K562 (cell line): ENCODE data around the gene MARK3. TPM values are rescaled to one million over a fixed set of nuclear protein-coding genes. Genes with fewer than 3 reads are reported as not detected.

ENCODE experiments used
- ATAC-seq: fragments of 200-7000 bp; cut with Tn5 transposase; 3 replicates; pipeline ENCODE4 v1.9.1; 2020; ENCODE audit warnings: moderate library complexity
- BruUV-seq: library from RNA; stranded (reverse); fragments of 400-500 nt; replicated peaks from 2 replicates; lab custom pipeline; 2021; lab: Mats Ljungman, UMichigan
- CTCF ChIA-PET: fragments of 300-600 bp; formaldehyde crosslinking; extraction: SDS; loops from one replicate; lab custom pipeline; 2021; ENCODE audit warnings: low intra/inter-chr PET ratio; lab: Yijun Ruan, JAX
- POLR2A ChIA-PET: fragments of 300-600, 350-650 bp; sonication (Branson Sonifier 250); formaldehyde crosslinking; extraction: SDS; loops from one replicate; lab custom pipeline; 2021; ENCODE audit warnings: antibody characterized with exemption, inconsistent platforms; lab: Yijun Ruan, JAX
- DNase-seq, 4 experiments: peaks; one replicate each; pipeline versions ENCODE4 v3.0.0 to v3.0.0-alpha.2; 2011 to 2018; ENCODE audit warnings: low spot score in 3 of 4, mixed read lengths in 3 of 4; ENCODE audit errors: extremely low read depth in 1 of 4
- FAIRE-seq: peaks from 2 replicates; lab custom pipeline; 2011; peaks lifted over from hg19 to GRCh38; lab: Jason Lieb, UNC
- H2AFZ ChIP-seq: 2 replicates; pipeline ENCODE4 v1.6.0; 2011; ENCODE audit warnings: low read depth, low read length, control low read depth, inconsistent platforms
- H3K27ac ChIP-seq: fragments of 200-600 bp; 3 replicates; pipeline ENCODE4 v1.8.0; 2011; ENCODE audit warnings: low read depth, mild to moderate bottlenecking, control low read depth, inconsistent platforms, low read length, moderate library complexity, mixed read lengths; ENCODE audit errors: extremely low read depth
- H3K27me3 ChIP-seq, 2 experiments: fragments of 300-600 bp in 1 of 2; 2 replicates in 1 of 2; 3 replicates in 1 of 2; pipeline versions ENCODE4 v1.6.0 to v1.8.0; 2011; ENCODE audit warnings: inconsistent platforms in 2 of 2, low read length in 2 of 2, mild to moderate bottlenecking in 1 of 2, mixed read lengths in 1 of 2, moderate library complexity in 1 of 2; ENCODE audit not compliant: control insufficient read depth in 2 of 2, insufficient read depth in 2 of 2
- H3K36me3 ChIP-seq: fragments of 300-600 bp; 3 replicates; pipeline ENCODE4 v1.8.0; 2011; ENCODE audit warnings: mild to moderate bottlenecking, low read length, inconsistent platforms; ENCODE audit not compliant: control insufficient read depth, insufficient read depth
- H3K4me1 ChIP-seq, 2 experiments: fragments of 200-600 bp in 1 of 2; replicated peaks in 1 of 2; 2 replicates in 1 of 2; 3 replicates in 1 of 2; pipeline versions ENCODE4 v1.5.1 to v1.8.0; 2011; ENCODE audit warnings: inconsistent platforms in 2 of 2, low read length in 2 of 2, mild to moderate bottlenecking in 1 of 2, mixed read lengths in 1 of 2, moderate library complexity in 1 of 2; ENCODE audit not compliant: control insufficient read depth in 2 of 2, insufficient read depth in 2 of 2
- H3K4me2 ChIP-seq: 2 replicates; pipeline ENCODE4 v1.6.1; 2011; ENCODE audit warnings: low read length, control low read depth, inconsistent platforms, mixed read lengths; ENCODE audit not compliant: insufficient read depth
- H3K4me3 ChIP-seq: fragments of 200-600 bp; sonication (generic), shearing (Covaris generic); 2 replicates; pipeline ENCODE4 v1.5.1; 2016; ENCODE audit warnings: control low read depth, inconsistent platforms
- H3K79me2 ChIP-seq: fragments of 200-600 bp; 3 replicates; pipeline ENCODE4 v1.8.0; 2011; ENCODE audit warnings: low read length, inconsistent platforms; ENCODE audit not compliant: control insufficient read depth, insufficient read depth
- H3K9ac ChIP-seq, 2 experiments: 2 replicates each; pipeline versions ENCODE4 v1.6.0 to v1.6.1; 2011; ENCODE audit warnings: low read depth in 2 of 2, low read length in 2 of 2, control low read depth in 1 of 2, inconsistent platforms in 1 of 2, mild to moderate bottlenecking in 1 of 2, mixed read lengths in 1 of 2; ENCODE audit not compliant: insufficient read depth in 1 of 2
- H3K9me1 ChIP-seq: one replicate; pipeline ENCODE4 v1.6.0; 2011; ENCODE audit warnings: inconsistent platforms, mild to moderate bottlenecking, low read length, moderate library complexity; ENCODE audit not compliant: control insufficient read depth, insufficient read depth
- H3K9me3 ChIP-seq: replicated peaks from 2 replicates; pipeline ENCODE4 v1.5.1; 2011; ENCODE audit warnings: low read depth, low read length, inconsistent platforms; ENCODE audit not compliant: control insufficient read depth, insufficient read depth
- H4K20me1 ChIP-seq: replicated peaks from 2 replicates; pipeline ENCODE4 v1.6.1; 2011; ENCODE audit warnings: low read length, inconsistent platforms, mixed read lengths; ENCODE audit not compliant: control insufficient read depth, insufficient read depth
- MYNN ChIP-seq, 2 experiments: sonication (generic); formaldehyde crosslinking in 1 of 2; IDR thresholded peaks; 2 replicates each; pipeline versions ENCODE4 v1.5.0 to v1.6.1; 2016 to 2020; ENCODE audit warnings: antibody characterized with exemption in 1 of 2, missing genetic modification reagents in 1 of 2
- TOE1 ChIP-seq, 2 experiments: fragments of 450-650 bp in 1 of 2; sonication (generic) in 1 of 2; formaldehyde crosslinking in 1 of 2; IDR thresholded peaks; 2 replicates each; pipeline versions ENCODE4 v1.7.1 to v1.8.0; 2016 to 2022; ENCODE audit warnings: borderline replicate concordance in 2 of 2, mild to moderate bottlenecking in 2 of 2, antibody characterized with exemption in 1 of 2, inconsistent platforms in 1 of 2, low read depth in 1 of 2, missing genetic modification reagents in 1 of 2, moderate library complexity in 1 of 2
- ZNF121 ChIP-seq: sonication (generic); formaldehyde crosslinking; conservative IDR thresholded peaks from 2 replicates; pipeline ENCODE4 v1.8.0; 2022; ENCODE audit warnings: missing genetic modification reagents
- ZNF644 ChIP-seq: fragments of 200-800 bp; sonication (Bioruptor generic); IDR thresholded peaks from 2 replicates; pipeline ENCODE4 v1.6.1; 2016; ENCODE audit warnings: low read depth, missing genetic modification characterization, missing compliant biosample characterization
- WGBS: fragments of 100-300 bp; shearing (Covaris generic); methylation state at CpG from one replicate; pipeline ENCODE4 v1.1.6; 2016; ENCODE audit warnings: low coverage, mixed read lengths; ENCODE audit not compliant: insufficient coverage; ENCODE audit errors: missing lambda C conversion rate; 5-methylcytosine and 5-hydroxymethylcytosine counted together
- in situ Hi-C: fragments of 300-500 bp; cut with MboI; formaldehyde crosslinking; loops from 4 replicates; pipeline ENCODE4 v1.15.0; 2018; ENCODE audit warnings: inconsistent platforms, mixed read lengths
- intact Hi-C: fragments of 100-400 bp; cut with micrococcal nuclease; formaldehyde crosslinking; loops from 2 replicates; pipeline ENCODE4 v1.14.2; 2022
- polyA plus RNA-seq, 8 experiments: library from polyadenylated mRNA; depleted of rRNA in 4 of 8; stranded (reverse) in 5 of 8; unstranded in 3 of 8; fragments of >200 nt; fragmentation: Nextera tagmentation in 2 of 8; fragmentation: Illumina TruSeq in 1 of 8; extraction: Ambion mirVana in 2 of 8; extraction: Trizol in 1 of 8; gene quantifications; 2 replicates each; pipeline versions ENCODE4 v1.2.1 to v1.2.3, GENCODE V29; 2011 to 2014; ENCODE audit warnings: inconsistent platforms in 1 of 8, missing spikeins in 1 of 8
- total RNA-seq, 7 experiments: library from RNA; depleted of rRNA in 6 of 7; stranded (reverse); fragments of >200 nt in 6 of 7; fragmentation: Illumina TruSeq in 2 of 7; extraction: Trizol in 2 of 7; gene quantifications; 2 replicates each; pipeline versions ENCODE4 v1.2.1 to v1.2.3, GENCODE V29; 2011 to 2021; ENCODE audit warnings: low replicate concordance in 1 of 7

MARK3 gene
- total and polyA plus RNA-seq, 9 of the 15 experiments (the other 6 are each of a cell fraction or from before 2014, with no cell fraction given) = 10.1 to 68.7 (median 56.3) TPM

DNA sequence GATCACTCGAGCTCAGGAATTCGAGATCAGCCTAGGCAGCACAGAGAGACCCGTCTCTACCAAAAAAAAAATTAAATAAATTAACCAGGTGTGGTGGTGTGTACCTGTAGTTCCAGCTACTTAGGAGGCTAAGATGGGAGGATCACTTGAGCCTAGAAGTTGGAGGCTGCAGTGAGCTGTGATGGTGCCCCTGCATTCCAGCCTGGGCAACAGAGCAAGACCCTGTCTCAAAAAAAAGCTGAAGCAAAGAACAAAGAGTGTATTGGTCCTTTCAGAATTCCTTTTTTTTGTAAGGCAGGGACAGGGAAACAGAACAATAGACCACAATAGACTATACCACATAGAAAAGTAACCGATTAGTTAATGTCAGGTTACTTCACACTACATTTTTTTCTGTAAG lies 47.4 kb downstream of the MARK3 start:
- Histone ChIP-seq H4K20me1 (no peaks in the 10 kb centered on the region), H3K27me3 (no peaks in the 10 kb centered on the region), H3K4me1 (peaks cover 0 to 16% of the 10 kb centered on the region in 2 experiments; a peak in 4 of 5 replicates), H3K27ac (no peak overlapping the region), H3K9ac (no peak overlapping the region), H3K9me3 (no peaks in the 10 kb centered on the region), H2AFZ (no peak overlapping the region), H3K4me3 (no peak overlapping the region), H3K79me2 (peaks cover 76% of the 10 kb centered on the region), H3K4me2 (no peak overlapping the region), H3K9me1 (no peaks in the 10 kb centered on the region), H3K36me3 (peaks cover 39% of the 10 kb centered on the region; the same call in 2 of the 3 replicates)
- in situ Hi-C loops (no loop called here), intact Hi-C loops (no loop called here)
- ChIA-PET POLR2A (interaction anchor here (1.3 kb wide), 1 partner anchor 12 kb away, joined by 4 read pairs; no protein-coding TSS in a partner anchor), CTCF (no interaction called here)
- WGBS = 92% methylated on average over 4 of the region's 4 CpGs
- BruUV-seq = no TSS peak
- no peak for FAIRE-seq
- DNase-seq = no peak
- 0 out of 2 replicates have a peak, but pooled peaks have one; percentile 11 for TF ChIP-seq ZNF121 (CRISPR knock-in tag)
- TF ChIP-seq TOE1 (IDR thresholded peaks at IDR 0.05; ENCODE audit: borderline replicate concordance) = no peak
- TF ChIP-seq TOE1 (CRISPR knock-in tag; IDR thresholded peaks at IDR 0.05; ENCODE audit: borderline replicate concordance, low read depth) = no peak
- no peak for TF ChIP-seq MYNN (IDR thresholded peaks at IDR 0.05)
- TF ChIP-seq MYNN (CRISPR knock-in tag; IDR thresholded peaks at IDR 0.05) = no peak
- TF ChIP-seq ZNF644 (tag) = no peak
- ATAC-seq = no peak
